GM12872 (cell line): ENCODE results near the gene NUP205.

Source experiments
- TF ChIP-seq, protein P1 (sequence below): IDR thresholded peaks from 3 replicates; pipeline ENCODE4 v1.5.1; 2011; ENCODE audit warnings: low read depth, mild to moderate bottlenecking, low read length, moderate library complexity; ENCODE audit not compliant: insufficient read depth

The NUP205 gene

DNA sequence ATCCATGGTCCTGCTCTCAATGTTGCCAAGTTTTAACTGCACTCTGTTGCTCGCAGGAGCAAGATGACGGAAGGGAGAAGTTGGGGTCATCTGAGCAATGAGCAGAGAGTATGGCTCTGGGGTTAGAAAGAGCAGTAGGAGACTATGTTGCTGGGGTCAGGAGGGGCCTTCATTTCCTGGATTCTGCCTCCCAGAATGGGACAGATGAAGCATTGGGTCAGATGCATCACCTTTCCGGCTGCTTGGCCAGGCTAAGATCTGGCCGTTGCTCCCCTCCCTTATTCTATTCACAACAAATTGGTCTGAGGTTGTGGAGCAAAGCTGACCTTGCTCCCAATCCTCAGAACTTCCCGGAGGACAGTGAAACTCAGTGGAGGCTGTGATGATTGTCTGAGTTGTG, 127.0 kb downstream of the NUP205 start:
- TF ChIP-seq, protein P1, sequence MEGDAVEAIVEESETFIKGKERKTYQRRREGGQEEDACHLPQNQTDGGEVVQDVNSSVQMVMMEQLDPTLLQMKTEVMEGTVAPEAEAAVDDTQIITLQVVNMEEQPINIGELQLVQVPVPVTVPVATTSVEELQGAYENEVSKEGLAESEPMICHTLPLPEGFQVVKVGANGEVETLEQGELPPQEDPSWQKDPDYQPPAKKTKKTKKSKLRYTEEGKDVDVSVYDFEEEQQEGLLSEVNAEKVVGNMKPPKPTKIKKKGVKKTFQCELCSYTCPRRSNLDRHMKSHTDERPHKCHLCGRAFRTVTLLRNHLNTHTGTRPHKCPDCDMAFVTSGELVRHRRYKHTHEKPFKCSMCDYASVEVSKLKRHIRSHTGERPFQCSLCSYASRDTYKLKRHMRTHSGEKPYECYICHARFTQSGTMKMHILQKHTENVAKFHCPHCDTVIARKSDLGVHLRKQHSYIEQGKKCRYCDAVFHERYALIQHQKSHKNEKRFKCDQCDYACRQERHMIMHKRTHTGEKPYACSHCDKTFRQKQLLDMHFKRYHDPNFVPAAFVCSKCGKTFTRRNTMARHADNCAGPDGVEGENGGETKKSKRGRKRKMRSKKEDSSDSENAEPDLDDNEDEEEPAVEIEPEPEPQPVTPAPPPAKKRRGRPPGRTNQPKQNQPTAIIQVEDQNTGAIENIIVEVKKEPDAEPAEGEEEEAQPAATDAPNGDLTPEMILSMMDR, result no peak

DNA sequence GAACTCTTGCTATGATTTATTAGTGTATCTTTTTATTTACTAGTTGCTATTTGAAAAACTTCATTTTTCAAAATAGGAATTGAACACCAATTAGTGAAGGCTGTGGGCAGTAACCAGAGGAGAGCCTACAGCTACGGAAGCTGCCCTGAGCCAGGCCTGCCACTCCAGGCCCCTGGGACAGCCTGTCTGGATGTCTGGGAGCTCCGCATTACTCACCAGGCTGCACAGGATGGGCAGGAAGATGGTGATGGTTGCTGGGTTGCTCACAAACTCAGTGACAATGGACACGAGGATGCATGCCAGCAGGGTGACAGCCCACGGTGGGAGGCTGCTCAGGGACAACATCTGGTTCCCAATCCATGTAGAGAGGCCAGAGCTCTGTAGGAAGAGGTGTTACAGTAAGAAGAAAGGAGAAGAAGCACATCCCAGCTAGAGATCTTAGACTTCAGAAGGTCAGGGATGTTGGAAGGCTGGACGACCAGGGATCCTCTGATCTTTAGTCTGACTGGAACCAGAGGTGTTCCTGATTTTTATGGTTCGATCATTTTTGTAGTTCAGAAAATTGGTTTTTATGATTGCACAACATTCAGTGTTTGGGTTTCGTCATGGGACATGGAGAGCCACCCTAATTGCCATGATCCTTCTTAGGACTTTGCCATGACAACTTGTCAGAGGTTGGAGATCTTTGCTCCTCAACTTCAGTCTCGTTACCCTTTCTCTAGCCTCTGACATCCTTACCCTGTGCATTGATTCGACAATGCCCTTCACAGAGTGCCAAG, 127.8 kb downstream of the NUP205 start:
- TF ChIP-seq, protein P1, result no peak

DNA sequence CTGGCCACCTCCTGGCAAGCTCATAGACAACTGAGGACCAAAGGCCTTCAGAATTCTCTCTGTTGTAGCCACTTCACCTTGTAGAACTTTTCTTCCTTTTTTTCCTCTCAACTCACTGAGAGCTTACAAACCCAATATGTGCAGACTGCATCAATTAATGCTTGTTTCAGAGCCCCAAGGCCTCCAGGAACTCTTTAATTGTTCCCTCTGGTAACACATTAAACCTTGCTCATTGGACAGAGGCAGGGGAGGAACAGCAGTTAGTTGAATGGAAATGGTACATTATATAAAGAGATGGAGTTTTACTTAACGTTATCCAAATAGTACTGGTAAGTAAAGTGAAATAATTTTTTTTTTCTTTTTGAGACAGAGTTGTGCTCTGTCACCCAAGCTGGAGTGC, 129.7 kb downstream of the NUP205 start:
- TF ChIP-seq, protein P1, result no peak

DNA sequence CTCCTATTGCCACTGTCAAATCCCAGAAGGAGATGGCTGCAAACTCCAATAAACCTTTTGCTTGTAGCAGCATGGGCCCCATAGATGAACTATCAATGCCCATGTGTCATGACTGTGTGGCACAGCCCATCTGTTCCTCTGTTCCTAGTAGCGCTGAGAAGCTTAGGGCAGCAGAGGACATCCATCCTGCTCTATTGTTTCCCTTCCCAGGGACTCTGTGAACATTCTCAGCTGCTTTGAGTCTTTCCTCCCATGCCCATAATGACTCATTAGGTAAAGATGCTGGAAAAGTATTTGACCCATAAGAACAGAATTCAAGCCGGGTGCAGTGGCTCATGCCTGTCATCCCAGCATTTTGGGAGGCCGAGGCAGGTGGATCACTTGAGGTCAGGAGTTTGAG, 132.8 kb downstream of the NUP205 start:
- TF ChIP-seq, protein P1, result no peak

DNA sequence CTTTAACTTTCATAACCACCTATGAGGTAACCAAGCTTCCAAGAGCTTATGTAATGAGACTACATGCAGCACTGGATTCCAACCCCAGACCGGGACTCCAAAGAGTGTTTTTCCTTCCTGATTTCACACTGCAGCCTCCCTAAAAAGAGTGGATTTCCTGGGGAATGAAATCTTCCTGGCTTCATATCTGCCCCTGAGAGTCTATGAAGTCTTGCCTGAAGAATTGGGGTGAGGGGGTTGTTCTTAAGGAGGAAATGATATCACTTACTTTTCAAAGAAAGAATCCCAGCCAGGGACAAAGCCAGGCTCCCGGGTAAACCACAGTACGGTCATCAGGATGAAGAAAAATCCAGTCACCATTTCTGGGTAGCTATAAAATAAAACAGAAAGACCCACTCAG, 134.3 kb downstream of the NUP205 start:
- TF ChIP-seq, protein P1, result no peak

DNA sequence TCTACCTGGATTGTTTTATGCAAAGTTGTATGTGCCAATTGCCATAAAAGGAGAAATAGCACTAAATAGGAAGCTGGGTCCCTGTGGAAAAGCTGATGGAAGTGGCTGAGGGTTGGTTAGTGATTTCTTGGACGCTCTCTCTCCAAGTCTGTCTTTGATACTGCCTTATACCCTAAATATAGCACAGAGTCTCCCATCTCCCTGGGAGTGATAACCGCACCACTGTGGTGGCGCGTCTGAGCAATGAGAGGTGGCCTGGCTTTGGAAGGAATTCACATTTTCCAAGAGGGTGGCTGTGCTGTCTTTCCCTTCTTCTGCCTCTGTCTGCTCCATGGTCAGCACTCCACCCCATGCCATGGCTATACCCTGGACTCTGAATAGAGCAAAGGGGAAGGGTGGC, 135.8 kb downstream of the NUP205 start:
- TF ChIP-seq, protein P1, result no peak

DNA sequence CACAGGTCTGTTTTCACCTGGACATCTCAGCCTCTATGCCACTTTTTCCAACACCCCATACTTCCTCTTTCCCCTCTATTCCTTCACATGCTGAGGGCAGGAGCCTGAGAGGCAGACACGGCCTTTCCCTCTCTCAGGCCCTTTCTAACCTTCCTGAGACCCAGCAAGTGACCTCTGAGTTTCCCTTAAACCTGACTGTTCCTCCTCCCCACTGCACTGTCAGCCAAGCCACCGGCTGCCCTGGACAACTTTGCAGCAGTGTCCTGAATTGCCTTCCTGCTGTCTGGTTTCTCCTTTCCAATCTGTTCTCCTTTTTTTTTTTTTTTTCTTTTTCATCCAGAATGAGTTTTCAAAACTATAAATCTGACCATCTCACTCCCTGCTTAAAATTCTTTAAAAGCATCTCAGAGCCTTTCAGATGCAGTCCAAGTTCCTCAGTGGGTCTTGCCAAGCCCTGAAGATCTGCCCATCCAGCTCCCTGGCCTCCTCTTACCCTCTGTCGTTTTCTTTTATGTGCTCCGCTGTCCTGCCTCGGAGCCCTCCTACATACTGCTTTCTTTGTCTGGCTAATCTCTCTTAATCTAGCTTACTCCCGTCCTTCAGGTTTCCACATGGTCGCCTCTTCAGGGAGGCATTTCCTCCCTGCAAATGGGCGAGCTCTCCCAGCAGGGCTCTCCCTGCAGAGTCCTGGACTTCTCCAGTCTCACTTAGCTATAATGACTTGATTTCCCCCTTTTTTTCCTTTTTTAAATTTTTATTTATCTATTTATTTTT, 139.7 kb downstream of the NUP205 start:
- TF ChIP-seq, protein P1, result no peak
